HG02885 (cell line): ENCODE results near the gene CARD11.

ENCODE experiments used
- ATAC-seq: cut with Tn5 transposase; IDR thresholded peaks from one replicate; pipeline ENCODE4 v1.9.1; 2021; ENCODE audit warnings: mild to moderate bottlenecking; ENCODE audit not compliant: unreplicated experiment, poor library complexity

Gene CARD11

DNA sequence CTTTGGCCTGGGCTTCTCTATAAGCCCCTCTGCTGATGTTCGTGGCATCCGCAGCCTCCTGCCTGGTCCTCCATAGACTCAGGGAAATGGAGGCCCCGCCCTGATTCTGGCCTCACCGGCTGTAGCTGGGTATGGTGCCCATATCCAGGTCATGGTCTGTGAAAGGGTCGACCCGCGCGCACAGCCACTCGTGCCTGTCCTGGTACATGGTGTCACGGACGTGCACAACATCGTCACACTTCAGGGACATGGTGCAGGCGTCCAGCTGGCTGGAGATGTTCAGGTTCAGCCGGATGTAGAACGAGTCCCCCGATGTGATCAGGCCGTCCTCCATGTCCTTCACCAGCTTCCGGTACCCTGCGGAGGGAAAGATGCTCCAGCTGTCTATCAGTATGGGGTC lies 124.4 kb downstream of the CARD11 start:
- ATAC-seq = no peak

DNA sequence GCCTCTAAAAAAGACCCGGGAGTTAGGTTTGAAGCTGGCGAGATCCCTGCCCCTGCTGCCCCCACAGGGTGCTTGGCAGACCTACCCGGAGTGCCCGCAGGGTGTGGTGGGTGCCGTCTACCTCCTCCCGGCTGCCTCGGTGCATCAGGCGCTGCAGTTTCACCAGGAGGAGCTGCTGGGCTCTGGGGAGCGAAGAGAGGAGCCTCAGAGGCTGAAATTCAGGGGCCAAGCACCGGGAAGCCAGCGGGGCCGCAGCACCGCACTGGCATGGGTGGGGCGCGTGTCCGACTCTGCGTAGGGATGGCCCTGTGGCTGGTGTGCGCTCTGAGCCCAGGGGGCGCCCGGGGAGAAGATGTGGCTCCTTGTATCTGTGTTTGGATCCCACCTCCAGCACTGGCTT lies 125.3 kb downstream of the CARD11 start:
- no peak for ATAC-seq

DNA sequence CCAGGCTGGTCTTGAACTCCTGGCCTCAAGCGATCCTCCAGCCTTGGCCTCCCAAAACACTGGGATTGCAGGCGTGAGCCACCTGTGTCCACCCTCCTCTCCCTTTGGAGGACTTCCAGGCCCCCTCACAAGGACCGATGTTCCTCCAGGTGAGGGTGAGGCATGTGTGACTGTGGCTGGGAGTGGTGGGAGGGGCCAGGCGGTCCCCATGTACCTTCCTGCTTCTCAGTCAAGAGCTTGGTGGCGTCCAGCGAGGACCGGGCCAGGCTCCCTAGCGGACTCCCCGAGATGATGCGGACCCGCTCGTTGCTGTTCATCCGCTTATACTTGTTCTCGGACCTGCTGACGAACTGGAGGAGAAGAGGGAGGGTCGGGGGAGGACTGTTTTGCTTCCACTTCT lies 128.6 kb downstream of the CARD11 start:
- no peak for ATAC-seq

DNA sequence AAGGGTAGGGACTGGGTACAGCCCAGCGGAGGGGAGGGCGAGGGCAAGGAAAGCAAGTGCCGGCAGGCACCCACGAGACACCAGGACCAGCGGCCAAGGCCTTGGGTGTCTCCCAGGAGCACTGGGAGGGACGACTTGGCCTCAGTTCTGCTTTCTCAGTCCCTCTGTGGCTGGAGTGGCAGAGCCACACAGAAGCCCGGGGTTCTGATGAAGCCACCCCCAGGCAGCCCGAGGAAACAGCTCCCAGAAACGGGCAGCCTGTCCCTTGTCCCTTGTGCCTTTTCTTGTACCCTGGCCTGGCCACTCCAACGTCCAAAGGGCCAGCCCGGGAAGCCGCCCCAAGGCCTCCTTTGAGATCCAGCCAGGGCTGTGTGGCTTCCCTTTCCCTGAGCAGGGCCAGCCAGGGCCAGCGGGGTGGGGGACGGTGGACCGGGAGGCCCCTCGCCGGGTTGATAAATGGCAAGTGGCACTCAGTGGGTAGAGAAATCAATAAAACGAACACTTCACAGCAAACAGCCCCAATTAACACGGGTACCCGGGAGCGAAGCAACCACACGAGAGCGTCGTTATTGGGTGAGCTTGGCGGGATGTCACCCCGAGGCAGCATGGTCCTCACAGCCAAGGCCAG lies 129.8 kb downstream of the CARD11 start:
- no peak for ATAC-seq

DNA sequence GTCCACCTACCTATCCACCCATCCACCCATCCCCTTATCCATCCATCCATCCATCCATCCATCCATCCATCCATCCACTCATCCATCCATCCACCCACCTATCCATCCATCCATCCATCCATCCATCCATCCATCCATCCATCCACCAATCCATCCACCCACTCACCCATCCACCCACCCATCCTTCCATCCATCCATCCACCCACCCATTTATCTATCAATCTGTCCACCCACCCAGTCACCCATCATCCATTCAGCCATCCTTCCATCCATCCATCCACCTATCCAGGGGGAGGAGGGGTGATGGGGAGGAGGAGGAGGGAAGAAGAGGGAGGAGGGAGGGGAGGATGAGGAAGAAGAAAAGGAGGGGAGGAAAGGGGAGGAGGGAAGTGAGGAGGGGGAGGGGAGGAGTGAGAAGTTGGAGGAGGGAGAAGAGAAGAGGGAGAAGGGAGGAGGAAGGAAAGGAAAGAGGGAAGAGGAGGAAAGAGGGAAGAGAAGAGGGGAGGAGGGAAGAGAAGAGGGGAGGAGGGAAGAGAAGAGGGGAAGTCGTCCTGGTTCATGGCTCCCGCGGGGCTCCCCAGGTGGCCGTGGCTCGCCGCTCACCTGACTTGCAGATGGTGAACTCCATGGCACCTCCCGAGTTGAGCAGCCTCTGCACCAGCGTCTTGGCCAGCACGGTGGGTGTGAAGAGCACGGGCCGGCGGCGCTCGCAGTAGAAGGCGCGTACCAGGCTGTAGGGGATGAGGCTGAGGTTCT lies 130.8 kb downstream of the CARD11 start:
- ATAC-seq = no peak

DNA sequence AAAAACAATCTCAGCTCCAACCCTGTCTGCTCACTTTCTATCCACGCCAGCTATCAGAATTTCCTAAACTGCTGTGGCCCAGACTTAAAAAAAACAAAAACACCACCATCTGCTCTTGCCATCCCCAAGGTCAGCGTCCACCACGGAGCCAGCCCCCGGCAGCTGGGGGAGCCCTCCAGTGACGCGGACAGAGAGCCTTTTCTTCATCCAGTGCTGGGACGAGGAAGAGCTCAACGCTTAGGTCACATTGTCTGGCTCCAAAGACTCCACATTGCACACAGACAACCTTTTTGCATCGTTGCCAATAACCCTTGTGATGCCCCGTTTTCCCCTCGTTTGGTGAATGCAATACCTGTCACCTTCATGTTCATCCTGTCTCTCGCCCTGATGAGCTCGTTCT lies 132.2 kb downstream of the CARD11 start:
- ATAC-seq = no peak

DNA sequence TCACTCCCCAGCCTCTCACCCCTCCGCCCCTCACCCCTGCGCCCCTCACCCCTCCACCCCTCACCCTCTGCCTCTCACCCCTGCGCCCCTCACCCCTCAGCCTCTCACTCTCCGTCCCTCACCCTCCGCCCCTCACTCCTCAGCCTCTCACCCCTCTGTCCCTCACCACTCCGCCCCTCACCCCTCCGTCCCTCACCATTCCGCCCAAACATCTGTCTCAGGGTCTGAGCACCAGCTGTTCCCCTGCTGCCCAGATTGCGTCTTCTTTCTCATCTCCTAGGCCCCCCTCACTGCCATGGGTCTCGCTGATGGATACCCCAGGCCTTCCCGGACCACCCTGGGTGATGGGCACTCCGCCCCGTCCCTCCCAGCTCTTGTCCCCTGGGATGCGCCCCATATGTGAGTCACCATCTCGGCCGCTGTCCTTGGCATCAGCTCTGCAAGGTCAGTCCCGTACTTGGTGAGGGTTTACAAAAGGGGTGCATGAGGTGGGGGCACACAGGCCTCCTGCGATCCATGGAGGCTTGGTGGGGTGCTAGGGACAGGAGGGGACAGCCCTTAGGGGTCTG lies 134.1 kb downstream of the CARD11 start:
- ATAC-seq = no peak

DNA sequence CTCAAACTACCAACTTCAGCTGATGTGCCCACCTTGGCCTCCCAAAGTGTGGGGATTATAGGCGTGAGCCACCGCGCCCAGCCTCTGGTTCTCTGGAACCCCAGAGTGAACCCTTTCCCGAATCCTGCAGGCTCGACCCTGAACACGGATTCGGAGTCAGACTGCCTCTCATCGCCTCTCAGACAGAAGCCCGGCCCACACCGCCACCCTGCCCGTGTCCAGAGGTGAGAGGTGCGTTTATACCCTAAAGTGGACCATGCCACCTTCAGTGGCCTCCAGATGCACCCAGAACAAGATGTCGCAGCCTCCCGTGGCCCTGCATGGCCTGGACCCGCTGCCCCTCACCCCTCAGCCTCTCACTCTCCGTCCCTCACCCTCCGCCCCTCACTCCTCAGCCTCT lies 134.6 kb downstream of the CARD11 start:
- ATAC-seq = no peak

DNA sequence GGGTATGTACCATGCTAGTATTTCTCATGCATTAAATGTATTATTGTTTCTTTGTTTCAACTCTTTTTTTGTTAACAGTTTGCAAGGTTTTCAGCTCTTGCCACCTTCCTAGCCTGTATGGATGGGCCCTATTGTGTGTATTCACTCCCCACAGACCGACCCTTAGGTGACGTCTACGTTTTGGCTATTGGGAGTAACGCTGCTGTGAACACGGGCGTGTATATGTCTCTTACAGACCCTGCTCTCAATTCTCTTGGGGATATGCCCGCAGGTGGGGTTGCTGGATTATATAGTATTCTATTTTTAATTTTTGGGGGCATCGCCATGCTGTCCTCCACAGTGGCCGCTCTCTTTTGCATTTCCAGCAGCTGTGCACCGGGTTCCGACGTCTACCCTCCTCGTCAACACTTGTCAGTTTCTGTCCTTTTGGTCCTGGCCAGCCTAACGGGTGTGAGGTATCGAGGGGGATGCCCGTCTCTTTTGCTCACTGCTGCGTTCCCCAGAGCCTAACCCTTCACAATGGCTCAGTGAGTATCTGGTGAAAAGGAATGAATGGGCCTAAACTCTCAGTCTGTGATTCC lies 135.5 kb downstream of the CARD11 start:
- ATAC-seq = no peak

DNA sequence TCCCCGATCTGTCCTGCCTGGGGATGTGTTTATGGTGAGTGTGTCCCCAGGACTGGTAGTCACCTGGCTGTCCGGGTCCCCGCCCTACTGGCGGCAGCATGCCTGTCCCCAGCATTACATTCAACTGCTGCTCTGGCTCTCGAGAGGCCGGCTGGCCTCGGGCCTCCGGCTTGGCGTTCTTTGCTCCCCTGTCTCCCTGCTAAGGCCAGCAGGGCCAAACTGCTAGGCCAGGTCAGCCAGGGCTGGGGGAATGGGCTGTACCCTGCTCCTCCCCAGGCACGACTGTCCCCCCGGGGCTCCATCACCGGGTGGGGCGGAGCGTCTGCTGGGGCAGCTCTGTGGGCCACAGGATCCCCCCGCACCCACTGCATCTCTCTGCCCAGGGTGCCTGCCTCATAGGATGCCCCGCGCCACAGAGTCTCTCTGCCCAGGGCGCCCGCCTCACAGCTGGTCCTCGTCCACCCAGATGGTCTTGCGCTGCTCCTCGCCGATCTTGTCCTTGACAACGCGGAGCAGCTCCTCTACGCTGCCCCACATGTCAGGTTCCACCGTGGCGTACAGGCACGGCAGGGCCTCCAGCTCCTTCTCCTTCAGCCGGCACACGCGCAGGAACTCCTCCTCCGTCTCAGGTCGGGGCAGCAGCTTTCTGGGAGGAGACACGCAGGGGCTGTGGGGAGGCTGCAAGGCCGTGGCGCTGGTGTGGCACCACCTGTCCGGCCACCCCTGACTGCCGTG lies 137.3 kb downstream of the CARD11 start:
- no peak for ATAC-seq

DNA sequence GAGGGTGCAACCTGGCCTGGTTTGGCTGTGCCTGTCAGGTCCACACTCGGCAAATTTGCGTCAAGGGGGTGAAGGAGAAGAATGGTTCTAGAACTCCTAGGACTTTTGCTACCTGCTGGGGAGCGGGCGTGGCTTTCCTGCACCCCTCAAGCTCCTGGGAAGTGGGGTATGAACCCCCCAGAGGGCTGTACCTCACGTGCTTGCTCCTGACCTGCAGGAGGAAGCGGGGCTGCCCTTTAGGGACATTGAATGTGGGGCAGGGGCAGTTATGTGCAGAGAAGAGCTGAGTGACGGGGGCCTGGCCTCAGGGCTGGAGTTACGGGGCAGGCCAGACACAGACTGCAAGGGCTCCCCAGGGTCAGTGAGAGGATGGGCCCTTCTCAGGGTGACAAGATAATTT lies 138.2 kb downstream of the CARD11 start:
- no peak for ATAC-seq

DNA sequence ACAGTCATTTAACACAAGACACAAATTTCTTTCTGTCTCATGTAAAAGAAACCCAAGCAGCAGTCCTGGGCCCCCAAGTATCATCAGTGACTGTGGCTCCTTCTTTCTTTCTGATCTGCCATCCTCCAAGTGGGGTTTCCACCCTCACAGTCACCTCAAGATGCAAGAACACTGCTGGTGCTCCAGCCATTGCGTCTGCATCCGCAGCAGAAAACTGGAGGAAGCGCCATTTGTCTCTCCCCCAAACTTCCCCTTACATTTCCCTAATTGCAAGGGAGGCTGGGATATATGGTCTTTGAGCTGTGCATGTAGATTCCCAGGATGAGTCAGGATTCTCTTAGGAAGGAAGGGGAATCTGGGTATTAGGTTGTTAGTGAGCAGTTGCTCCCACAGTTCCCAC lies 138.6 kb downstream of the CARD11 start:
- ATAC-seq = no peak

DNA sequence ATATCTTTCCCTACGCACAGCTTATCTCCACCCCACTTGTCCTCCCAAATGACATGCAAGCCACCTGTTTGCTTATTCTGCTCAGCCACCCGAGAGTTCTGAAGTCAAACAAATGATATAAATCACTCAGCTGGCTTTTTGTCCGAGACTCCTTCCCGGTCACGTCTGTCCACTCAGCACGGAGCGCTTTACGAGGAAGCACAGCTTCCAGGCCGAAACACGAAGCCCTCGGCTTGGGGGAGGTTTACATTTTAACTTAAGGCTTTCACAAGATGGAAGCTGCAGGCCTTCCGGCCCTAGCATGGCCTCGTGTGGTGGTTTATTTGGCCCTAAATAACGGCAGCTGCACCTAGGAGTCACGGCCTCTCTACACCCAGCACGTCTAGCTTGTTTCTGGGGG lies 139.5 kb downstream of the CARD11 start:
- no peak for ATAC-seq

DNA sequence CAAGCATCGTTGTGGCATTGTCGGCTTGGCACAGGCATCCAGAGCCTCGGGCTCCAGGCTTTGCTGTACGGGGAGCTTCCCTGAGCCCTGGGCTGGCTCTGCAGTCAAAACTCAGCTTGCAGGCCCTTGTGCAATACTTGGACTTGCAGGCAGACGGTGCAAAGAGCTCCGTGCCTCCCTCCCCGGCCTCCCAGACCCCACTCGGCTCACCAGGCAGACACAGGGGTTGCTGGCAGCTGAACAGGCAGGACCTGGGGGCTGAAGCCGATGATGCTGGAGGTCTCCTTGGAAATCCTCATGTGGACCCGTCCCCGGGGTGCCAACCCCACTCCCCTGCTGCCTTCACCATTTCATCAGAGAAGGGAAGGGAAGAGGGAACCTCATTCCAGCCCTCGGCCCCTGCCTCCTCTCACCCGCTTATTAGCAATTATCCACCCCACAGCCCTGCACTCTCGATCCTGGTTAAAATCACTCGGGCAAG lies 139.9 kb downstream of the CARD11 start:
- no peak for ATAC-seq

DNA sequence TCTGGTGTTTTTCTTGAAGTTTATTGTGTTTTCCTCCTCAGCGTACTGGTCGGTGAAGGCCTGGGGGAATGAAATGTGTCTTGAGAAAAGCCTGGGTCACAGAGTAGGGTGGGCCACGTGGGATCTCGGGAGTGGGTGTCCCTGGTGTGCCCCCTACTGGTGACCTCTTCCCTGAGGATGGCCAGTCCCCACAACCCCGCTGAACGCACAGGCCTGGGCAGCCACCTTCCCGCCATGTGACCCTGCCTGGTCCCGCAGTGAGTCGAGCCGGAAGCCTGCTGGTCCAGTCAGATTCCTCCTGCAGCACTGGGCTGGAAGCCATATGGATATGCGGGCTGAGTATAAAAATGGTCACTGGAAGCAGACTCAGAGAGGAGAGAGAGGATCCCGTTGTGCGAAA lies 146.6 kb downstream of the CARD11 start:
- ATAC-seq = no peak

DNA sequence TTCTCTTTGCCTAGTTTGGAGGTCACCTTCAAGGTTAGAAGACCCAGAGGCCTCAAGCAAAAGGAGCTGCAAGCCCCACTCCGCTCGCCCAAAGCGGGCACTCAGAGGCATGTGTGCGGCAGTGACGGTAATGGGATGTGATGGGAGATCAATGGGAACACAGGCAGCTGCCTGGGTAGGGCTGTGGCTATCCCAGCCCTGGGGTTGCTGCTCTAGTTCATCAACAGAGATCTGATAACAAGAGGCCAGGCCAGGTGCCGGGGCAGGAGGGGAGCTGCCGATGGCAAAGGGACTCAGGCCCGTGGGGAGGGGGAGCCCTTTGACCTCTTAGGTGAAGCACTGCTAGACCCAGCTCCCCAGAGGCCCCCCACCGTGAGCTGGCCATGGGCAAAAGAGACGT lies 147.5 kb downstream of the CARD11 start:
- no peak for ATAC-seq

DNA sequence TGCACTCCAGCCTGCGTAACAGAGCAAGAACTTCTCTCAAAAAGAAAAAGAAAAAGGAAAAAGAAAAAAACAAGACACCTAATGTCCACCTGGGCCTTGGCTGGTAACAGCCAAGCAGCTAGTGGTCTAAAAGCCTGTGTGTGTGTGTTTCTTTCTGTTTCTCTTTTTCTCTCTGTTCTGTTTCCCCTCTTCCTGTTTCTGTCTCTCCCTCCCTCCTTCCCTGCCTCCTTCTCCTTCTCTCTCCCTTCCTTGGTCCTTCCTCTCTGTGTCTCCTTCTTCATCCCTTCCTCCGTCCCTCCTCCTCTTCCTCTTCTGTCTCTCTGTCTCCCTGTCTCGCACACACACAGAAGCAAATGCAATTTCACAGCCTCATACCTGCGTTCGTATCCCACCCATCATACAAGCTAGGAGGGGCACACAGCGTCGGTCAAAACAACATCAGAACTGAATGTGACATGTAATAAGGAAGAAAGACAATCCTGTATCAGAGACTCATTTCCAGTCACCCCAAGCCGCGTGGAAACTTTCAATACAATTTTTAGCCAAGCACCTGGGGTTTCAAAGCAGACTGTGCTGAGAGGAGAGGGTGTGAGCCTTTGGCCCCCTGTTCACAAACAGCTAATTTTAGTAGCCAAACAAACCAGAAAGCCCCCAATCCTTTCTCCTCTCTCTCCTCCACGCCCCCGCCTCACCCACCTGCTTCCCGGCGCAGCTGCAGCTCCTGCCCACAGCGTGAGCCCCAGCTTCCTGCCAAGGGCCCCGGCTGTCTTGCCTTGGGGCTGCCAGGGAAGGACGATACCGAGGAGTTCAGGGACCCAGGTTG lies 149.3 kb downstream of the CARD11 start:
- ATAC-seq = peak; percentile 75

DNA sequence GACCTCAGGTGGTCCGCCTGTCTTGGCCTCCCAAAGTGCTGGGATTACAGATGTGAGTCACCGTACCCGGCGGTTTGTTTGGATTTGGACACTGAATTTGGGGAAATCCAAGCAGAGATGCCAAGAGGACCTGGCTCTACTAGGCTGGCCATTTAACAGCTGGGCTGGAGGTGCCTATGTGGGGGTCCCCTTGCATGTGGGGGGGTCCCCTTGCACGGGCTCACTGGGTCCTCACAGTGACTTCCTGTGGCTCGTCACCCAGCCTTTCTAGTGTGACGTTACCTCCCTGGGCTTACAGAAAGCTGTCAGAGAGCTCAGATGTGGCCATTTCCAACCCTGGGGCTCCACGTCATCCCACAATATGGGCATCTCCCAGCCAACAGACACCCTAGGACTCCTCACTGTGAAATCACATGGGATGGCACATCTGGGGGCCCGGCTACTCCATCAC lies 150.2 kb downstream of the CARD11 start:
- ATAC-seq = peak; percentile 29

DNA sequence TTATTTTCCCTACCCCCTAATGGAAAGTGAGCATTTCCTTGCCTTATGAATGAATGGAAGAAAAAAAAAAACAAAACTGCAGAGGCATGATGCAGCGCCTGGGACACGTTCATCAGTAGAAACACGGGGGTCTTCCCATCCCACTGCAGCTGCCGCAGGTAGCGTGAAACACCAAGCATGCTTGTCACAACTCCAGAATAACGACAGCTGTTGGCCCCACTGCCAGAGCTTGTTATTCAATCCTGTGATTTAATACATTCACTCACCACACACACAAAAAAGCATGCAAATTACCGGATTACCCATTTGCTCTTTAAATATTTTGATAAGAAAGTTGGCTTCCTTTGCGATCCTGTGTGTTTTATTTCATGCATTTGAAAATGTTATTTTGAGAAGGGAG lies 151.1 kb downstream of the CARD11 start:
- no peak for ATAC-seq

DNA sequence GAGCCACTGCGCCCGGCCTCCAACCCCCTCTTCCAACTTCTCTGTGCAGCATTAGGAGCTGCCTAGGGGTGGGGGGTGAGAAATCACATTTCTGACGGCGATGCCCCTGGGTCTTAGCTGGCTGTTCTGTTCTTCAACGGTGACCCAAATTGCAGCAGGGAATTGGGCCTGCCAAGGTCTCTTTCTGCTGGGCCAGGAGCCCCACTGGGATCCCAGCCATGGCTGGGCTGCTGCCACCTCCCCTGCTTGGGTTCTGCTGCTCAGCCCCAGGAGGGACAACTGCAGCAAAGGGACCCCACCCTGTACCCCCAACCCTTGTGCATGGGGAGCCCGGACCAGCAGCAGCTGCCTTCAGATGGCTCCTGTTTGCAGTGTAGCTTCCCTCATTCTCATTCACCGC lies 155.9 kb downstream of the CARD11 start:
- no peak for ATAC-seq
